ENCODE results near the gene CALR.

Gene CALR

GRCh38 chr19:12979974-12980373 lies 41.6 kb downstream of the CALR start:
- DNase-seq (ENCODE audit: low read depth) = no peak

DNA sequence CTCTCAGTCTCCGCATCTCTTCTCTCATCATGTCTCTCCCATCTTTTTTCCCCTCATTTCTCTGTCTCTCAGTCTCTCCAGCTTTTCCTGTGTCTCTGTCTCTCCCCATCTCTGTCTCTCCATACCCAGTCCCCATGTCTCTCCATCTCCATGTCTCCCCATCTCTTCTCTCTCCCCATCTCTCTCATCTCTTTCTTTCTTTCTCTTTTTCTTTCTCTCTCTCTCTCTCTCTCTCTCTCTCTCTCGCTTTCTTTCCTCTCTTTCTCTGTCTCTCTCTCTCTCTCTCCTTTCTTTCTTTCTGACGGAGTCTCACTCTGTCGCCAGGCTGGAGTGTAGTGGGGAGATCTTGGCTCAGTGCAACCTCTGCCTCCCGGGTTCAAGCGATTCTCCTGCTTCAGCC lies 44.2 kb downstream of the CALR start:
- no peak for DNase-seq (ENCODE audit: low read depth)

DNA sequence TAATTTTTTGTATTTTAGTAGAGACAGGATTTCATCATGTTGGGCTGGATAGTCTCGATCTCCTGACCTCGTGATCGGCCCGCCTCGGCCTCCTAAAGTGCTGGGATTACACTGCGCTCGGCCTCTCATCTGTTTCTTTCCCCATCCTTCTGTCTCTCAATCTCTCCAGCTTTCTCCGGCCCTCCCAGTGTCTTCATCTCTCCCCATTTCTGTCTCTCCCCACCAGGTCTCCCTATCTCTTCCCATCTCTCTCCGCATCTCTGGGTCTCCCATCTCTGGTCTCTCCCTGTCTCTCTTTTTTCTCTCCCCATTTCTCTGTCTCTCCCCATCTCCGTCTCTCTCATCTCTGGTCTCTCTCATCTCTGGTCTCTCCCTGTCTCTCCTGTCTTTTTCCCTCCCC lies 44.7 kb downstream of the CALR start:
- DNase-seq (ENCODE audit: low read depth) = no peak

DNA sequence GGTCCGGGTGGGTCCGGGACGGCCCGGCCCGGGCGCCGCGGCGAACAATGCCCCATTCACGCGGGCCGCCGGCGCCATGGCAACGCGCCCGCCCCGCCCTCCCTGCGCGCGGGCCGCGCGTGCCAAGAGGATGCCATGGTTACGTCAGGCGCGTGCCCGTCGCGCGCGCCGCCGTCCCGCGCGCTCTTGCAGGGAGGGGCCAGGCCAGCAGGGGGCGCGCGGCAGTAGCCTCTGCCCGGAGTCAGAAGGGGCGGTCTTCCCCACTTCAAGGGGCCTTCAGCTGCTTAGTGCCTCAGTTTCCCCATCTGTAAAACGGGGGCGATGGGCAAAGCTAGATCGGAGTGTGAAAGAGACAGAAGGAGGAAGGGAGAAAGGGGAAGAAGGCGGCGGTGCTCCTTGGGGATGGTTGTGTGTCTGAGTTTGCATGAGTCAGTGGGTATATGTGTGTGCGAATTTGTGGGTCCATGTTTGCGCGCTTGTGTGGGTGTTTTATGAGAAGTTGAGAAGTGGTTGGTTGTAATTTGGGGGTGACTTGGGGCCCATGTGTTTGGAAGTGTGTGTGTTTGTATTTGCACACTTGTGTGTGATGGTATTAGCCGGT lies 45.2 kb downstream of the CALR start:
- peak; percentile 57 for DNase-seq (ENCODE audit: low read depth)

DNA sequence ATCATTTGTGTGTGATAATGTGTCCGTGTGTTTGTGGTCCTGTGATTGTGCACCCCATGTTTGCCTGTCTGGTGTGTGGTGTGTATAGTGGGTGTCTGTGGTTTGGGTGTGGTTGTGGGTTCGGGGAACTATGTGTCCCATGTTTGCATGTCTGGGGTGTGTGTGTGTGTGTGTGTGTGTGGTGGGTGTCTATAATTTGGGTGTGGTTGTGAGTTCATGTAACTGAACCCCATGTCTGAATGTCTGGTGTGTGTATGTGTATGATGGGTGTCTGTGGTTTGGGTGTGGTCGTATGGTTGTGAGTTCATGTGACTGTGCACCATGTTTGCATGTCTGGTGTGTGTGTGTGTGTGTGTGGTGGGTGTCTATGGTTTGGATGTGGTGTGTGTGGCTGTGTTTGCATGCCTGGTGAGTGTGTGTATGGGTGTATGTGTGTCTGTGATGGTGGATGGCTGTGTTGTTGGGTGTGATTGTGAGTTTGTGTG lies 45.8 kb downstream of the CALR start:
- DNase-seq (ENCODE audit: low read depth) = no peak

- DNase-seq (ENCODE audit: low read depth) = no peak
Measured at GRCh38 chr19:12984683-12985048, 46.3 kb downstream of the CALR start.

GRCh38 chr19:12985049-12985776 lies 46.8 kb downstream of the CALR start:
- no peak for DNase-seq (ENCODE audit: low read depth)

GRCh38 chr19:12986726-12987125 lies 48.3 kb downstream of the CALR start:
- DNase-seq (ENCODE audit: low read depth) = no peak

DNA sequence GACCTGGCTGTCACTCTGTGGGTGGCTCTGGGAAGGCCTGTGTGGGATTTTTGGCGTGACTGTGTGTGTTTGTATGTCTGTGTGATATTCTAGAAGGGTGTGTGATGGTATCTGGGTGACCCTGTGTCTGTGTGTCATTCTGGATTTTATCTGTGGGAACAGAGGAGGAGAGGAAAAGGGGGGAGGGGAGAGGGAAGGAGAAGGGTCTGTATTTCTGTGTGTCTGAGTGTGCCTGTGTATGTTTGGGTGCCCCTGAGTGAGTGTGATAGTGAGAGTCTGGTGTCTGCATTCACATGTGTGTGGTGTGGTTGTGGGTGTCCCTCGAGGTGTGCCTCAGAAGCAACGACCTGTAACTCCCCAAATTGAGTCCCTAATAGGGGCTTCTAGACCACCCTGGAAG lies 48.8 kb downstream of the CALR start:
- DNase-seq (ENCODE audit: low read depth) = no peak

- no peak for DNase-seq (ENCODE audit: low read depth)
Measured at GRCh38 chr19:12987781-12988180, 49.4 kb downstream of the CALR start.

GRCh38 chr19:12990431-12990830 lies 52.0 kb downstream of the CALR start:
- DNase-seq (ENCODE audit: low read depth) = no peak

DNA sequence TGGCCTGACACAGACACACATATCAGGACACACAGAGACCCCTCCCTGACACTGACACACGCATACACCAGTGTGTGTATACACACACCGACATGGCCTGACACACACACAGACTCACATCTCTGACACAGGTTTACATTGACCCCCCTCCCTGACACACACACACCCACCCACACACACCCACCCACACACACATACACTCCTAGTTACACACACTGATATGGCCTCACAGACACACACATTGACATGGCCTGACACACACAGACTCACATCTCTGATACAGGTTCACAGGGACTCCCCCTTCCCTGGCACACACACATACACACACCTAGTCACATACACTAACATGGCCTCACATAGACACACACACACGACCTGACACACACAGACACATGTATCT lies 52.4 kb downstream of the CALR start:
- DNase-seq (ENCODE audit: low read depth) = no peak

- no peak for DNase-seq (ENCODE audit: low read depth)
Measured at GRCh38 chr19:12991296-12991695, 52.9 kb downstream of the CALR start.

DNA sequence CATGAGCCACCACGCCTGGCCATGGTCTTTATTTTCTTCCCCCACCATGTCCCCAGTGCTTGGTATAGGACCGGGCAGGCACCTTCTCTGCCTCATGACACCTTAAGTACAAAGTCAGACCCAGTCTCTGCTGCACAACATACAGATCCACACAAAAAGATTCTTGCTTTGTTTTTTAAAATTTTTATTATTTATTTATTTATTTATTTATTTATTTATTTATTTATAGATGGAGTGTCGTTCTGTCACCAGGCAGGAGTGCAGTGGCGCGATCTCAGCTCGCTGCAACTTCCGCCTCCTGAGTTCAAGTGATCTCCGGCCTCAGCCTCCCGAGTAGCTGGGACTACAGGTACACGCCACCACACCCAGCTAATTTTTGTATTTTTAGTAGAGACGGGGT lies 54.3 kb downstream of the CALR start:
- DNase-seq (ENCODE audit: low read depth) = no peak

- DNase-seq (ENCODE audit: low read depth) = no peak
Measured at GRCh38 chr19:12993562-12993961, 55.2 kb downstream of the CALR start.

Data from amniotic epithelial cell (primary cell).